SU-DHL-6 (cell line): Measurements from ENCODE around the gene PLEKHM2.

ENCODE experiments used
- CTCF ChIP-seq: fragments of 200-600 bp; sonication (generic); IDR thresholded peaks from one replicate; pipeline ENCODE4 v1.5.1; 2017; ENCODE audit warnings: antibody characterized with exemption, mild to moderate bottlenecking, low read length, moderate library complexity; ENCODE audit not compliant: insufficient read depth, poor library complexity, severe bottlenecking
- EZH2phosphoT487 ChIP-seq: fragments of 200-600 bp; sonication (generic), shearing (Covaris generic); conservative IDR thresholded peaks from 2 replicates; pipeline ENCODE4 v1.6.1; 2018; ENCODE audit warnings: mild to moderate bottlenecking, antibody characterized with exemption, low read length, moderate library complexity, mixed read lengths

DNA sequence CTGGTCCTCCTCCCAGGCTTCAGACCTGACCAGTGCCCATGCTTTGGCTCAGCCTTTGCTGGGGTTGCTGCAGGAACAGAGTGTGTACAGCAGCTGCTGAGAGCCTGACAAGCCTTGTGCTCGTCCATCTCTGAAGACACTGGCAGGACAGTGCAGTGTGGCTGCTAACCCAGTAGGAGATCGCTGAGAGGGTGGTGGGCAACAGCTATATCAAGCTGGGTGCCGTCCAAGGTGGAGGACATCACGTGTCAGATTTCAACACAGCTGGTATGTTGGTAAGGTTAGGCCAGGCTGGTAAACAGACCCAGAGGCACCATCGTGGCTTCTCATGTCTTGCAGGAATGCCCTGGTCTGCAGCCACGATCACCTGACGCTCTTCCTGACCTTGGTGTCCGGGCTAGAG lies 34.1 kb downstream of the PLEKHM2 start:
- TF ChIP-seq CTCF (no peak), EZH2phosphoT487 (no peak)
